Measurements from ENCODE around the gene SMC5.

Gene SMC5

GRCh38 chr9:70291446-70291845 is 32.7 kb downstream of the SMC5 start:
- TF ChIP-seq ZFX (IDR thresholded peaks at IDR 0.05; ENCODE audit: borderline replicate concordance) (no peak), CTCF (IDR thresholded peaks at IDR 0.05) (no peak)
- no peak overlapping the region for H3K27ac ChIP-seq

- H3K27ac ChIP-seq: no peak overlapping the region
- no peak for TF ChIP-seq CTCF (IDR thresholded peaks at IDR 0.05)
- no peak for TF ChIP-seq ZFX (IDR thresholded peaks at IDR 0.05; ENCODE audit: borderline replicate concordance)
These were observed 33.5 kb downstream of the SMC5 start for GRCh38 chr9:70292253-70292652.

GRCh38 chr9:70293214-70293613 is 34.4 kb downstream of the SMC5 start:
- no peak overlapping the region for H3K27ac ChIP-seq
- TF ChIP-seq ZFX (IDR thresholded peaks at IDR 0.05; ENCODE audit: borderline replicate concordance): no peak
- TF ChIP-seq CTCF (IDR thresholded peaks at IDR 0.05): no peak

GRCh38 chr9:70297141-70297540 is 38.4 kb downstream of the SMC5 start:
- H3K27ac ChIP-seq: no peak overlapping the region
- TF ChIP-seq CTCF (IDR thresholded peaks at IDR 0.05) (no peak), ZFX (IDR thresholded peaks at IDR 0.05; ENCODE audit: borderline replicate concordance) (no peak)

GRCh38 chr9:70298245-70298771 is 39.5 kb downstream of the SMC5 start:
- no peak overlapping the region for H3K27ac ChIP-seq
- TF ChIP-seq CTCF (IDR thresholded peaks at IDR 0.05) (no peak), ZFX (IDR thresholded peaks at IDR 0.05; ENCODE audit: borderline replicate concordance) (no peak)

GRCh38 chr9:70303268-70303667 is 44.5 kb downstream of the SMC5 start:
- H3K27ac ChIP-seq: no peak overlapping the region
- TF ChIP-seq ZFX (IDR thresholded peaks at IDR 0.05; ENCODE audit: borderline replicate concordance): no peak
- TF ChIP-seq CTCF (IDR thresholded peaks at IDR 0.05): no peak

- no peak for TF ChIP-seq ZFX (IDR thresholded peaks at IDR 0.05; ENCODE audit: borderline replicate concordance)
- TF ChIP-seq CTCF (IDR thresholded peaks at IDR 0.05): no peak
- no peak overlapping the region for H3K27ac ChIP-seq
These were observed 46.0 kb downstream of the SMC5 start for GRCh38 chr9:70304810-70305209.

All from 22Rv1 (cell line).